Calu3 (cell line): ENCODE measurements around the gene TEF. TPM values are rescaled to one million over a fixed set of nuclear protein-coding genes. Genes with fewer than 3 reads are reported as not detected.
A peak's percentile ranks its signal among the peaks of the same experiment; 100 is the strongest.
"Not testable (repeated sequence)": the region's sequence is repeated elsewhere in the genome, so short reads cannot be mapped to it uniquely, and the experiment has no call there.

ENCODE experiments used
- BruUV-seq: library from RNA; stranded (reverse); fragments of 400-500 nt; replicated peaks from 2 replicates; lab custom pipeline; 2021; lab: Mats Ljungman, UMichigan
- CTCF ChIA-PET: fragments of 300-600 bp; sonication (Branson Sonifier 250); formaldehyde crosslinking; loops from one replicate; lab custom pipeline; 2022; ENCODE audit warnings: antibody characterized with exemption; lab: Charles Lee
- DNase-seq: peaks from one replicate; pipeline ENCODE4 v3.0.0; 2022
- H3K27ac Mint-ChIP-seq: one replicate; pipeline ENCODE4 v1.8.0; 2022; ENCODE audit warnings: mixed read lengths; ENCODE audit not compliant: unreplicated experiment
- H3K27me3 Mint-ChIP-seq: one replicate; pipeline ENCODE4 v1.8.0; 2022; ENCODE audit warnings: mixed read lengths; ENCODE audit not compliant: unreplicated experiment
- H3K36me3 Mint-ChIP-seq: one replicate; pipeline ENCODE4 v1.8.0; 2022; ENCODE audit warnings: mild to moderate bottlenecking, moderate library complexity, mixed read lengths; ENCODE audit not compliant: insufficient read depth, unreplicated experiment
- H3K4me1 Mint-ChIP-seq: one replicate; pipeline ENCODE4 v1.8.0; 2022; ENCODE audit warnings: mild to moderate bottlenecking, low read depth, mixed read lengths; ENCODE audit not compliant: unreplicated experiment
- H3K4me3 Mint-ChIP-seq: one replicate; pipeline ENCODE4 v1.8.0; 2022; ENCODE audit warnings: mild to moderate bottlenecking, low read depth, moderate library complexity, mixed read lengths; ENCODE audit not compliant: unreplicated experiment
- H3K9me3 Mint-ChIP-seq: one replicate; pipeline ENCODE4 v1.8.0; 2022; ENCODE audit warnings: low read depth, mixed read lengths; ENCODE audit not compliant: unreplicated experiment
- intact Hi-C: fragments of 100-400 bp; cut with micrococcal nuclease; formaldehyde crosslinking; loops from one replicate; pipeline ENCODE4 v1.10.0; 2022; ENCODE audit not compliant: unreplicated experiment
- total RNA-seq: library from RNA; stranded (reverse); gene quantifications from 2 replicates; pipeline ENCODE4 v1.2.3, GENCODE V29; 2022
- TF ChIP-seq, protein P1 (sequence below): fragments of 200-600 bp; IDR thresholded peaks from one replicate; pipeline ENCODE4 v1.8.0; 2022; ENCODE audit warnings: antibody characterized with exemption; ENCODE audit not compliant: unreplicated experiment

The TEF gene
- total RNA-seq, 1 experiment from 2014 or later = 6.3 TPM

DNA sequence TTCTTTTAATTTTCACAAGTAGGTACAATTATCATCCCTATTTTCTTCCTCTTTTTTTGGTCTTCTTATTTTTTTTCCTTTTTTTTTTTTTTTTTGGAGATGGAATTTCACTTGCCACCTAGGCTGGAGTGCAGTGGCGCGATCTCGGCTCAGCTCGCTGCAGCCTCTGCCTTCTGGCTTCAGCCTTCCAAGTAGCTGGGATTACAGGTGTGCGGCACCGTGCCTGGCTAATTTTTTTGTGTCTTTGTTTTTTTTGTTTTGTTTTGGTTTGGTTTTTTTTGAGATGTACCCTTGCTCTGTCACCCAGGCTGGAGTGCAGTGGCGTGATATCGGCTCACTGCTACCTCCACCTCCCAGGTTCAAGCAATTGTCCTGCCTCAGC, 48.2 kb downstream of the TEF start:
- intact Hi-C loops = no loop called here
- BruUV-seq = no TSS peak
- Mint-ChIP-seq H3K27ac (no peak overlapping the region), H3K36me3 (peaks cover 32% of the 10 kb centered on the region), H3K9me3 (no peaks in the 10 kb centered on the region), H3K27me3 (no peaks in the 10 kb centered on the region), H3K4me1 (no peaks in the 10 kb centered on the region), H3K4me3 (no peak overlapping the region)
- CTCF ChIA-PET = no interaction called here
- TF ChIP-seq, protein P1, sequence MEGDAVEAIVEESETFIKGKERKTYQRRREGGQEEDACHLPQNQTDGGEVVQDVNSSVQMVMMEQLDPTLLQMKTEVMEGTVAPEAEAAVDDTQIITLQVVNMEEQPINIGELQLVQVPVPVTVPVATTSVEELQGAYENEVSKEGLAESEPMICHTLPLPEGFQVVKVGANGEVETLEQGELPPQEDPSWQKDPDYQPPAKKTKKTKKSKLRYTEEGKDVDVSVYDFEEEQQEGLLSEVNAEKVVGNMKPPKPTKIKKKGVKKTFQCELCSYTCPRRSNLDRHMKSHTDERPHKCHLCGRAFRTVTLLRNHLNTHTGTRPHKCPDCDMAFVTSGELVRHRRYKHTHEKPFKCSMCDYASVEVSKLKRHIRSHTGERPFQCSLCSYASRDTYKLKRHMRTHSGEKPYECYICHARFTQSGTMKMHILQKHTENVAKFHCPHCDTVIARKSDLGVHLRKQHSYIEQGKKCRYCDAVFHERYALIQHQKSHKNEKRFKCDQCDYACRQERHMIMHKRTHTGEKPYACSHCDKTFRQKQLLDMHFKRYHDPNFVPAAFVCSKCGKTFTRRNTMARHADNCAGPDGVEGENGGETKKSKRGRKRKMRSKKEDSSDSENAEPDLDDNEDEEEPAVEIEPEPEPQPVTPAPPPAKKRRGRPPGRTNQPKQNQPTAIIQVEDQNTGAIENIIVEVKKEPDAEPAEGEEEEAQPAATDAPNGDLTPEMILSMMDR = no peak
- no peak for DNase-seq

- no peaks in the 10 kb centered on the region for H3K4me1 Mint-ChIP-seq
- no TSS peak for BruUV-seq
- peaks cover 45% of the 10 kb centered on the region for H3K36me3 Mint-ChIP-seq
- CTCF ChIA-PET = no interaction called here
- intact Hi-C loops = no loop called here
- H3K4me3 Mint-ChIP-seq = no peak overlapping the region
- TF ChIP-seq, protein P1 = no peak
- H3K27ac Mint-ChIP-seq = no peak overlapping the region
- no peak for DNase-seq
- H3K27me3 Mint-ChIP-seq = no peaks in the 10 kb centered on the region
- no peaks in the 10 kb centered on the region for H3K9me3 Mint-ChIP-seq
Measured at GRCh38 chr22:41431656-41432055, 49.9 kb downstream of the TEF start.

- CTCF ChIA-PET, DNase-seq, BruUV-seq, H3K27ac Mint-ChIP-seq, intact Hi-C loops, H3K9me3 Mint-ChIP-seq, H3K4me1 Mint-ChIP-seq, H3K27me3 Mint-ChIP-seq, H3K4me3 Mint-ChIP-seq: not testable (repeated sequence)
- H3K36me3 Mint-ChIP-seq = peaks cover 57% of the 10 kb centered on the region
Measured at GRCh38 chr22:41433480-41433879, 51.7 kb downstream of the TEF start.

GRCh38 chr22:41434361-41435003, 52.7 kb downstream of the TEF start:
- H3K9me3 Mint-ChIP-seq, DNase-seq, H3K4me1 Mint-ChIP-seq, BruUV-seq, H3K27me3 Mint-ChIP-seq, H3K27ac Mint-ChIP-seq, intact Hi-C loops, CTCF ChIA-PET, H3K4me3 Mint-ChIP-seq: not testable (repeated sequence)
- peaks cover 57% of the 10 kb centered on the region for H3K36me3 Mint-ChIP-seq

GRCh38 chr22:41435560-41435959, 53.8 kb downstream of the TEF start:
- Mint-ChIP-seq H3K27me3 (no peaks in the 10 kb centered on the region), H3K4me1 (no peaks in the 10 kb centered on the region), H3K4me3 (no peak overlapping the region), H3K9me3 (no peaks in the 10 kb centered on the region), H3K36me3 (peaks cover 57% of the 10 kb centered on the region), H3K27ac (peak overlapping the region; percentile 6)
- no peak for DNase-seq
- TF ChIP-seq, protein P1 = no peak
- CTCF ChIA-PET = no interaction called here
- no TSS peak for BruUV-seq
- intact Hi-C loops = no loop called here
